A172 (cell line): Measurements from ENCODE around the gene ATXN1. TPM values are rescaled to one million over a fixed set of nuclear protein-coding genes. Genes with fewer than 3 reads are reported as not detected.

Source experiments
- DNase-seq: peaks from one replicate; pipeline ENCODE4 v3.0.0-alpha.2; 2015; ENCODE audit warnings: low spot score
- total RNA-seq: library from RNA; depleted of rRNA; stranded (reverse); fragments of >200 nt; shearing (Covaris generic); gene quantifications from 2 replicates; pipeline ENCODE4 v1.2.3, GENCODE V29; 2014

Gene ATXN1
- total RNA-seq, 1 experiment from 2014 or later = 12.4 TPM

DNA sequence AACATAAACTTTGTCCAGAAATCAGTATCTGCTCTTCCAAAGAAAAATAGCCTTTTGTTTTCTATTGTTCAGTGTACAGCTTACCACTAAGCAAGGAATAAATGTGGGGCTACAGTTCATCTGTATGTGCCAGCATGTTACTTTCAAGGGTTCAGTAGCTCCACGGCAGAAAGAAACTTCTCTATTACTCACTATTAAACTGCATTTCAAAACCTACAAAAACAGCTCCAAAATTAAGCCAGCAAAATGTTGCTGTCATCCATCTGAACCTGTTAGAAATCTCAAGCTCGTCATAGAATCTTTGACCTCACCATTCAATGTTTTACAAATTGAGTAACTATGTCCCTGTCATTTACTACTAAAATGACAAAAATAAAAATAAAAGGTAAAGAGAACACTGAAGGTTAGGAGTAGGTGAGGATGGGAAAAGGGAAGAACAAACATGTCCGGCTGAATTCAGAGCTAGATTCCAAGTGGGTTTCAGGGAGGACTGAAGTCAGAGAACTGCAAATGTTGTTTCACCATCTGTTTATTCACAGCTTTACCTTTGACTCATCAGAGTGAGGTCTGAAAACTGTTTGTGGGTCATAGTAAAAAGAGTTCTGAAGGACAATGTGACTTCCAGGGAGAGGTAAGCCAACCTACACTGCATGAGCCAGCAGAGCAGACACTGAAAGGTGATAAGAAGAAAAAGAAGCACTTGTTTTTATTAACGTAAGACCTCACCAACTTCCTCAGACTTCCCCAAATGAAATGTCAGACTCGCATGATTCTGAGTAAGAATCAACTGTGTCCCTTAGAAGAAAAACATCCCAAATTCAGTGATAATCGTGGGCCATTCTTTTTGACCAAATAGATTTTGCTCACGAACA lies 62.0 kb downstream of the ATXN1 start:
- DNase-seq = peak; percentile 42

DNA sequence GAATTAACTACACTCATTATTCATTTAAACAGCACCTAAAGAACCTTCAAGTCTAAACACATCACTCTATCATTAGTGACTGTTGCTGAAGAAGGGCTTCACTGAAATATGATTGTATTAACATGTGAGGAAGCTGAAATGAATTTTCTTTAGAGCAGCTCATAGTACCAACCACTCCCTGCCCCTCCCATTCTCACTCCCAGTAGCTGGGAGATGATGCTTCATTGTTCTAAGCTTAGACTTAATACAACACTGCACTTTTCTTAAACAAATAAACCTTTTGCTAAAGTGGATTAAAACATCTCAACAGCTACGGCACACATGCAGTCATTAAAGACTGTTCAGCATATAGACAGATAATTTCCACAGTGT lies 63.1 kb downstream of the ATXN1 start:
- DNase-seq = no peak

- DNase-seq = no peak
These were observed 63.7 kb downstream of the ATXN1 start for GRCh38 chr6:16697437-16698161.

DNA sequence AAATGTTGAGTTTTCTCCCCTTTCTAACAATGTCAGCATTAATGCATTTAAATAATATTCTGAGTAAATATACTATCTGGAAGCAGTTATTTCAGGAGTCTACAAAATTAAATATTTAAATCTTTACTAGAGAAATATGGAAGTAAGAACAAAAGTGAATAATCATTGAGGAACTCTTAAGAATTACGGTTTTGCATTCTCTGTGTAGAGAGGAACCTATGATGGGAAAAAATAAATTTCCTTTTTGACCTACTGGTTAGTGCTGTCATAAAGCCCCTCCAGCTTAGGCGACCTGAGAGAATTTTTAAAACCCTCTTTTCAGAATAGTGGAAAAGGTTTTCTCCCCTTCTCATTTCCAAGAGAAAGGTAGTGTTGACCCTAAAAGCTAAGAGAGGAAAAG lies 64.8 kb downstream of the ATXN1 start:
- DNase-seq = no peak

DNA sequence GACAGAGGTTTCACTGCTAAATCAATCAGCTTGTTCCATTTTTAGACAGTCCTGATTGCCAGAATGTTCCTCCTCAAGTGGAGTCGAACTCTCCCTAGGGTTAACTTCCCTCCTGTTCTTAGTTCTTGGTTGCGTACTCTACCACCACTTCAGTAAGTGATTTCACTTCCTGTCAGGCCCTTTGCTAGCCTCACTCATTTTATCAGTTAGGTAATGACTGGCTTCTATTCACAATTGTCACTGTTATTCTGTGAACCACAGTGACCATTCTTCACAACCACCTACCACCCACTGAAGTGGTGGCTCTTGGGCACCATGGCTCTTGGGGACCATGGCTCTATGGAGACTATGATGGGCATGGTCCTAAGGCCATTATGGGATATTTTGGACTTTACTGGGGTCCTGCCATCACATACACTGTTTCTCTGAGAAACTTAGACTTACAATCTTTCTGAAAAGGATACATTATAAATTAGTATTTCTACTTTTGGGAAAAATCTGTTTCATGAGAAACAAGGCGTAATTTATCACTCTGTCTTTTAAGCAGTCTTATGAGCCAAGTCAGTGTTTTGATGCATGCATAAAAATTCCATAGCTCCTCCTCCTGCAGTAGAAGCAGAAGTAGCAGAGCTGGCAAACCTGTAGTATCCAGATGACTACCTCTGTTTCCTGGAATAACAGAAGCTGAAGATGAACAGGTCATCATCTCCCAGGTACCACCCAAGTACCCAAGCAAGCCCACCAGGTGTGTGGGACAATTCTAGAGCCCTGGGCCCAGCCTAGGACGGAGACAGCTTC lies 66.3 kb downstream of the ATXN1 start:
- DNase-seq = no peak

DNA sequence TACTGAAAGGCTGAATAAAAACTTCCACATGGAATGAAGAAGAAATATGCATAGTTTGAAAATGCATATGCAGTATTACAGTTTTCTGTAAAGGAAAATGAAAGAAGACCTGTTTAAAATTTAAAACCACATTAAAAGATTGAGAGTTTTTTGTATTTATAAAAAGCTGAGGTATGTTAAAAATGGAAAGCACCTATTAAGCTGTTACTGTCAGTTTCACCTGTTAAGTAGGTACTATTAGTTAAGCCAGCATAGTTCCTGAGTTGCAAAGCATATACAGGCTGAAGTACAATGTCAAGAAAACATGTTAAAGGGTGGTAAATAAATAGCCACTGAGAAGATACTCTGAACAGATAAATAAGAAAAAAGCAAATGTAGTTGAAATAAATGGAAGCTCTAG lies 69.9 kb downstream of the ATXN1 start:
- no peak for DNase-seq

DNA sequence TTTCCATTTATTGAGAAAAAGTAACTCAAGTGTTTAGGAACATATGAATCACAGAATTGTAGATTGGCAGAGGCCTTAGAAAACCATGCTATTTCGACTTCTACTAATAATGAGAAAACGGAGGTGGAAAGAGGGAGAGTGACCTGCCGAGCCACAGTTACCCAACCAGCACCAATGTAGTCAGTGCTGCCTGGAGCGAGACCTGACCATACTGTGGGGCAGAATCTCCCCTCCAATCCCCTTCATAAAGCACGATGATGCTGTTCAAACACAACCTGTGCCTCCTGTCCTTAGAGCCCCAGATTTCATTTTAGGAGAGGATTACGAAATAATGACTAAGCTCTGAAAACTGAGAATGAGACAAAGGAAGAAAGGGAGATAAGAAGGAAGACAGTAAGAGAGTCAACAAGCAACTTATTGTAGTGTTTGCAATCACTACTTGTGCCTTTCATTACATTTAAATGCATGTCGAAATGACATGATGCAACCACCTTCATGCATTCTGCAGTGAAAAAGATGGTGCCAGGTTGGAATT lies 70.6 kb downstream of the ATXN1 start:
- peak; percentile 53 for DNase-seq

DNA sequence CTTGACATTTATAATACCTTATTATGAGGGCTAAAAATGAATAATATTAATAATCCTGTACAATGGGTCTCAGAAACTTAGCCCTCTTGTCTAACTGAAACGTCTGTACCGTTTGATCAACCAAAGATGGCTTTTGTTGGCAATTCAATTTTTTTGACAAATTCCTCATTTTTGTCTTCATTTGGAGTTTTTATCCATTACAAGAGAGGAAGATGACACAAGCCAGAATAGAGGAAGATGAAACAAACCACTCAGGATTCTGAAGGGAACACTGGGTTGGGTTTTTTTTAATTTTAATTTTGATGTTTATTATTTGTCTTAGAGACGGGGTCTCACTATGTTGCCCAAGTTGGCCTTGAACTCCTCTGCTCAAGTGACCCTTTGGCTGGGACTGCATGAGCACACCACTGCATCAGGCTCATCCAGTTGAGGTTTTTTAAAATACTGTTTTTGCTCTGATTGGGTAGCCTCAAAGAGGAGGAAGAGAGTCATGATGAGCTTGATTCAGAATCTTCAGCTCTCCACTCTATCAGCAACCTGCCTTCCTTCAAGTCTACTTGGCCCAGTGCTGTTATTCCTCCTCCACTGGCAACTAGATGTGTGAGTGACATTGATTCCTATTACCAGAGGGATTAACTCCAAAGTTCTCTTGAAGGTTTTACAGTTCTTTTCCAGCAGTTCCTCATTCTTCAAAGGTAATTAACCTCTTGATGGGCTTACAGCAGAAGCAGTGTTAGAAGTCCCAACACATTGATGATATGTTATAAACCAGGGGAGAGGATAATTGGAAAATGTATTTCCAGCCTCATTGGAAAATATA lies 71.3 kb downstream of the ATXN1 start:
- DNase-seq = no peak

GRCh38 chr6:16688984-16689636 lies 72.2 kb downstream of the ATXN1 start:
- peak; percentile 68 for DNase-seq

- no peak for DNase-seq
These were observed 72.8 kb downstream of the ATXN1 start for GRCh38 chr6:16688436-16688835.

- no peak for DNase-seq
These were observed 74.2 kb downstream of the ATXN1 start for GRCh38 chr6:16687045-16687444.

DNA sequence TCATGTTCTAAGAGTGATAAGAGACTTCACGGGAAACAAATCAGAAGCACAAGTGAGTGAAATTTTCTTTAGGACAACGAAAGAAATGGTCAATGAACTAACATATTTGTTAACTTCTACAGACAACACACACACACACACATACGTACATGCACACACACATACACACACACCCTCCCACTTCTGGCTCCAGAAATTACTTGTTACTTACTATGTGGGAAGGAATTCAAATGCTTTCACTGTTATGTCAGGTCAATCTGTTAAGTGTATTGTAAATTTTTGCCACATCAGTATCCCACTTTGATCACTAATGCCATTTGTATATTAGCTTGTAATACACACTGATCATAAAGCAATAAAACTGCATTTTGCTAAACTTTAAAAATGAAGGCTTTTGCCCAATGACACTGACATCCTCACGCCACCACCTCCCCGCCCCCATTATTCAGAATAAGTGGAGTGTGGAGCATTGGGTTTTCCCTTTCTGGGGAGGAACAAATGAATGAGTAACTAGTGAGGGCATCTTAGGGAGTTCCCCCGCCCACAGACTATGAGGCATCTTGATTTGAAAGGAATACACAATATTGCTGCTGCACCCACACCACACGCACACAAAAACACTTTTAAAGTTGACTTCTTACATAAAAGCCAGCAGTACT lies 76.2 kb downstream of the ATXN1 start:
- peak; percentile 74 for DNase-seq

DNA sequence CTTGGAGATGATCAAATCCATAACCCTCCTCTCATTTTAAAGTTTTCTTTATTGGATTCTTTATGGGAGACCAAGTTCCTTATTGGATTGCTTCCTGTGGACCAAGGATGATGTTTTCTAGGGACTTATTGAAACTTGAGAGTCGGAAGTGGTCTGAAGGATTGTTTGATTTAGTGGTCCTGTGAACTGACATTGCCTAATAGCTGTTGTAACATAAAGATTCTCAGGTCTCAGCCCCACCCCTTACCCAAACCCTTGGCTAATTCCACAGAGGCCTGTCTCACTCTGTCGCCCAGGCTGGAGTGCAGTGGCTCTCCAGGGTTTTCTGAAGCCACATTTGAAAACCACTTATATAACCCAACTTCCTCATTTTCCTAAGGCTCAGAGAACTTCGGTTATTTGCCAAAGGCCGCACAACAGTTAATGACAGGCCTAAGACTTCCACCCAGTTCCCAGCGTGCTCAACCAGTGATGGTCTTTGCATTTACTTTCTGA lies 77.0 kb downstream of the ATXN1 start:
- no peak for DNase-seq

GRCh38 chr6:16683641-16684194 lies 77.5 kb downstream of the ATXN1 start:
- peak; percentile 69 for DNase-seq

DNA sequence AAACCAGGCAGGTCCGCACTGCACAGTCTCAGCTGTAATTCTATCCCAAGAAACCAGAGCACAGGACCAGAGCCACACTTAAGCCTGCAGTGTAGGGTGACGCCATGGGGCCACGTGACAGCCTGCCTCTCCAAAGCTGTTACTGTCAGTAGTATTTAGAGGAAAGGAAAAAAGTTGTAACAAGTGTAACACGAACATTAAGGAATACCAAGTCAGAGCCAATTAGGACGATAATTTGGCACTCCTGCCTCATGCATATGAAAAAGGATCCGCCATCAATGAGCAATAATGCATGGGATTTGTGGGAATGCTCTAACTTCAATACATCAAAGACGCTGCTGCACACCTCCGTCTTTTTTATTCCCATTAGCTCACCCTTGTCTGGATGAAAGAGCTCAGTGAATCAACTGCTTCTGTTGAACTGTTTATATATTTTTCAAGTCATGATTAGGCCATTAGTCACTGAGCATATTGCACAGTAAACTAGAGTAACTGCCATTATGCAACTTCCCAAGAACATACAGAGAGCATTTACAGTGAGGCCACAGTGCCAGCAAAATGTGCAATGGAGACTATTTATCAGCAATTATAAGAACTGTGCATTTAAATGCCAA lies 79.9 kb downstream of the ATXN1 start:
- peak; percentile 86 for DNase-seq

DNA sequence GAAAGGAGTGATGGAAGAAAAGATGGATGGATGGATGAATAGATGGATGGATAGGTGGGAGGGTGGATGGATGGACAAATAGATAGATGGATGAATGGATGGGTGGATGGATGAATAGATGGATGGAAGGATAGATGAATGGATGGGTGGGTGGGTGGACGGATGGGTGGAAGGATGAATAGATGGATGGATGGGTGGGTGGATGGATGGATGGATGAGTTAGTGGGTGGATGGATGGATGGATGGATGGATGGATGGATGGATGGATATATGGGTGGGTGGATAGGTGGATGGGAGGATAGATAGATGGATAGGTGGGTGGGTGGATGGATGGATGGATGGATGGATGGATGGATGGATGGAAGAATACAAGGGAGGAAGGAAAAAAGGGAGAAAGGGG lies 82.2 kb downstream of the ATXN1 start:
- DNase-seq = no peak

- DNase-seq = no peak
These were observed 83.8 kb downstream of the ATXN1 start for GRCh38 chr6:16677458-16677857.

DNA sequence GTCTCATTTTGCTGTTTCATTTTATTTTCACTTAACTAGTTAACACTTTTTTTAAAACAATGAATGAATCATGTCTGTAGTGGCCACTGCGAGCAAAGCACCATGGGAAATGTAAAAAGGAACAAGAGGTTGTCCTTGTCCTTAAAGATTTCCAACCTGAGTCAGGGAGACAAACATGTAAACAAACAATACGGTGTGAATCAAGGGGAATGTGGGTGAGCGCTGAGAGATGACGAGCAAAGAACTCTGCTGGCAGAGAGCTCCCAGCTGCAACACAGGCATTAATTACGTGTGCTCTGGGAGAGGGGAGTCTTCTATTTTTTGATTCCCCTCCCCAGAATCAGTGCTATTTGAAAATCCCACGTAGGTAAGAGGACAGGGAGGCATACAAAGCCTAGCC lies 84.3 kb downstream of the ATXN1 start:
- DNase-seq = peak; percentile 69

DNA sequence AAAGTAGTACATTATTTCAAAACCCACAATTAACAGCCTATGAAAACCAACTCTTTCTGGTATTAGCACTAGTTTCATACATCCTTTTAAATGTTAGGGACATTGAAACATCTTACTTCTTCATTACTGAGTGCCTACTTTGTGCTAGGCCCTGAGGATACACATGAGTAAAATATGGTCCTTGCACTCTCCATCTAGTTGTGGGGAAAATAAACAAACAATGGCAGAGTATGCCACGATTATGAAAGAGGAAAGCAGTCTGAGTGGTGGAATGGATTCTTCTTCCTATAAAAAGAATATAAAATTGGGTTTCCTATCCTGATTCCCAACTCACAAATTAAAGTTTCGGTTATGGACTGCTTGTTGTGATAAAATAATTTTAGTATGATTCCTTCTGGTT lies 84.9 kb downstream of the ATXN1 start:
- DNase-seq = no peak
